GM18520 (cell line): ENCODE measurements around the gene A1CF.

Source experiments
- ATAC-seq: cut with Tn5 transposase; IDR thresholded peaks from one replicate; pipeline ENCODE4 v1.9.1; 2021; ENCODE audit not compliant: unreplicated experiment

A1CF gene

GRCh38 chr10:50866317-50866716 lies 19.1 kb downstream of the A1CF start:
- no peak for ATAC-seq

GRCh38 chr10:50862719-50863118 lies 22.7 kb downstream of the A1CF start:
- ATAC-seq: no peak

GRCh38 chr10:50861370-50861769 lies 24.1 kb downstream of the A1CF start:
- ATAC-seq: no peak

GRCh38 chr10:50857579-50857978 lies 27.8 kb downstream of the A1CF start:
- ATAC-seq: no peak

GRCh38 chr10:50855461-50855860 lies 30.0 kb downstream of the A1CF start:
- ATAC-seq: no peak

GRCh38 chr10:50855015-50855414 lies 30.4 kb downstream of the A1CF start:
- no peak for ATAC-seq

GRCh38 chr10:50853557-50853956 lies 31.9 kb downstream of the A1CF start:
- no peak for ATAC-seq

GRCh38 chr10:50851884-50852671 lies 33.3 kb downstream of the A1CF start:
- ATAC-seq: no peak

GRCh38 chr10:50850578-50851230 lies 34.7 kb downstream of the A1CF start:
- no peak for ATAC-seq

GRCh38 chr10:50846753-50847152 lies 38.7 kb downstream of the A1CF start:
- no peak for ATAC-seq

- no peak for ATAC-seq
Observed at GRCh38 chr10:50837095-50837494, 48.3 kb downstream of the A1CF start.

- ATAC-seq: no peak
Observed at GRCh38 chr10:50832171-50832751, 53.2 kb downstream of the A1CF start.

- no peak for ATAC-seq
Observed at GRCh38 chr10:50830066-50830465, 55.4 kb downstream of the A1CF start.

- no peak for ATAC-seq
Observed at GRCh38 chr10:50824782-50825181, 60.6 kb downstream of the A1CF start.

- no peak for ATAC-seq
Observed at GRCh38 chr10:50823789-50824188, 61.6 kb downstream of the A1CF start.

- ATAC-seq: no peak
Observed at GRCh38 chr10:50809596-50809995, 75.8 kb downstream of the A1CF start.

GRCh38 chr10:50807851-50808776 lies 77.3 kb downstream of the A1CF start:
- no peak for ATAC-seq

- ATAC-seq: no peak
Observed at GRCh38 chr10:50805981-50806622, 79.3 kb downstream of the A1CF start.

- ATAC-seq: no peak
Observed at GRCh38 chr10:50799595-50799994, 85.8 kb downstream of the A1CF start.

GRCh38 chr10:50798297-50798696 lies 87.1 kb downstream of the A1CF start:
- no peak for ATAC-seq

GRCh38 chr10:50796693-50797092 lies 88.7 kb downstream of the A1CF start:
- no peak for ATAC-seq
